ENCODE results near the gene HDDC3. TPM values are rescaled to one million over a fixed set of nuclear protein-coding genes. Genes with fewer than 3 reads are reported as not detected.

HDDC3 gene
- total RNA-seq, 6 experiments from 2014 or later, result 11.2 to 15.7 (median 13.5) TPM

GRCh38 chr15:90960298-90961091 lies 28.1 kb upstream of the HDDC3 start:
- H3K27me3 Mint-ChIP-seq (ENCODE audit: insufficient read depth), result peaks cover 4% of the 10 kb centered on the region; the same call in 1 of the 2 replicates
- peaks cover 26% of the 10 kb centered on the region for H3K4me1 Mint-ChIP-seq (ENCODE audit: low read depth)
- H3K4me3 Mint-ChIP-seq, result no peak overlapping the region
- no peaks in the 10 kb centered on the region for H3K9me3 Mint-ChIP-seq
- DNase-seq, result no peak
- H3K36me3 Mint-ChIP-seq (ENCODE audit: low read depth), result peaks cover 33% of the 10 kb centered on the region; the same call in 1 of the 2 replicates
- no peak for TF ChIP-seq CTCF (IDR thresholded peaks at IDR 0.05)
- no peak overlapping the region for H3K27ac Mint-ChIP-seq

GRCh38 chr15:90959894-90960293 lies 27.5 kb upstream of the HDDC3 start:
- Mint-ChIP-seq H3K4me3 (no peak overlapping the region), H3K9me3 (no peaks in the 10 kb centered on the region), H3K27me3 (ENCODE audit: insufficient read depth) (peaks cover 5% of the 10 kb centered on the region), H3K36me3 (ENCODE audit: low read depth) (peaks cover 28% of the 10 kb centered on the region; the same call in 1 of the 2 replicates), H3K27ac (peak overlapping the region; percentile 43; the same call in 1 of the 2 replicates), H3K4me1 (ENCODE audit: low read depth) (peaks cover 27% of the 10 kb centered on the region)
- peak; percentile 27 for DNase-seq
- no peak for TF ChIP-seq CTCF (IDR thresholded peaks at IDR 0.05)

- peaks cover 28% of the 10 kb centered on the region; the same call in 1 of the 2 replicates for H3K36me3 Mint-ChIP-seq (ENCODE audit: low read depth)
- H3K9me3 Mint-ChIP-seq, result no peaks in the 10 kb centered on the region
- peaks cover 27% of the 10 kb centered on the region for H3K4me1 Mint-ChIP-seq (ENCODE audit: low read depth)
- H3K4me3 Mint-ChIP-seq, result no peak overlapping the region
- DNase-seq, result no peak
- no peak for TF ChIP-seq CTCF (IDR thresholded peaks at IDR 0.05)
- H3K27ac Mint-ChIP-seq, result peak overlapping the region; percentile 43; the same call in 1 of the 2 replicates
- peaks cover 8% of the 10 kb centered on the region for H3K27me3 Mint-ChIP-seq (ENCODE audit: insufficient read depth)
Observed at GRCh38 chr15:90959028-90959595, 26.8 kb upstream of the HDDC3 start.

- Mint-ChIP-seq H3K4me3 (peak overlapping the region; percentile 90), H3K36me3 (ENCODE audit: low read depth) (peaks cover 31% of the 10 kb centered on the region), H3K9me3 (no peaks in the 10 kb centered on the region), H3K27ac (peak overlapping the region; percentile 77), H3K27me3 (ENCODE audit: insufficient read depth) (peaks cover 8% of the 10 kb centered on the region), H3K4me1 (ENCODE audit: low read depth) (peaks cover 27% of the 10 kb centered on the region)
- no peak for DNase-seq
- TF ChIP-seq CTCF (IDR thresholded peaks at IDR 0.05), result no peak; the same call in 1 of the 2 replicates
Observed at GRCh38 chr15:90957791-90958190, 25.4 kb upstream of the HDDC3 start.

GRCh38 chr15:90957031-90957790 lies 24.9 kb upstream of the HDDC3 start:
- Mint-ChIP-seq H3K9me3 (no peaks in the 10 kb centered on the region), H3K4me1 (ENCODE audit: low read depth) (peaks cover 27% of the 10 kb centered on the region), H3K27me3 (ENCODE audit: insufficient read depth) (peaks cover 9% of the 10 kb centered on the region), H3K36me3 (ENCODE audit: low read depth) (peaks cover 34% of the 10 kb centered on the region), H3K4me3 (peak overlapping the region; percentile 90), H3K27ac (peak overlapping the region; percentile 77)
- no peak for TF ChIP-seq CTCF (IDR thresholded peaks at IDR 0.05)
- DNase-seq, result peak; percentile 53
